ENCODE results near the gene CARS2. TPM values are rescaled to one million over a fixed set of nuclear protein-coding genes. Genes with fewer than 3 reads are reported as not detected.

CARS2 gene
- total RNA-seq, 2 experiments from 2014 or later = 45.0 to 47.3 TPM

DNA sequence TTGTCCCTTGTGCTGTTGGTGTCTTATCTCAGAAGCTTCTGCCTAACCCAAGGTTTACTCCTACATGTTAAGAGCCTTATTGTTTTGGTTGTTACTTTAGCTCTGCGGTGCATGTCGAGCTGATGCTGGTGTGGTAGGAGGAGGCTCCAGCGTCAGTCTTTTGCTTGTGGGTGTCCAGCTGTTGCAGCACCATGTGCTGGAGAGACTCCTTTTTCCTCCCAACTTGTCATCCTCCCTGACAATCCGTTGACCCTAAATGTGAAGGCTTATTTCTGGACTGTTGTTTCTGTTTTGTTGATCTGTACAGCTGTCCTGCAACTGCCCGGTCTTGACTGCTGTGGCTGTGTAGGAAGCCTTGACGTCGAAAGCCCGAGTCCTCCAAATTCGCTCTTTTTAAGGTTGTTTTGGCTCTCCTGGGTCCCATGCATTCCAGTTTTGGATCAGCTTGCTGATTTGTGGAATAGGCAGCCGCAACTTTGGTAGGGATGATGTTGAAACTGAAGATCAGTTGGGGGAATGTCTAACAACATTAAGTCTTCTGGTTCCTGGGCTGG is 75.3 kb downstream of the CARS2 start:
- no peak for DNase-seq (ENCODE audit: low spot score)
- Histone ChIP-seq H3K36me3 (ENCODE audit: insufficient read depth, low read length) (peaks cover 23% of the 10 kb centered on the region; the same call in 1 of the 2 replicates), H3K79me2 (ENCODE audit: insufficient read depth, low read depth, low read length) (no peaks in the 10 kb centered on the region), H3K9me2 (ENCODE audit: insufficient read depth, low read length) (no peaks in the 10 kb centered on the region), H3K4me3 (ENCODE audit: low read depth, low read length, poor library complexity, severe bottlenecking) (no peak overlapping the region), H3K27ac (ENCODE audit: low read depth, low read length, poor library complexity, severe bottlenecking) (no peak overlapping the region), H2AFZ (ENCODE audit: low read length) (no peak overlapping the region), H4K20me1 (ENCODE audit: insufficient read depth, low read length) (no peaks in the 10 kb centered on the region), H3K4me1 (ENCODE audit: insufficient read depth, low read length, poor library complexity, severe bottlenecking) (no peaks in the 10 kb centered on the region), H3K9me3 (ENCODE audit: low read length) (no peaks in the 10 kb centered on the region), H3K4me2 (ENCODE audit: low read length) (no peak overlapping the region)
- intact Hi-C loops (cut with micrococcal nuclease; ENCODE audit: unreplicated experiment) = no loop called here
- BruUV-seq (replicated peaks) = no TSS peak
- no peak for TF ChIP-seq EZH2phosphoT487 (IDR thresholded peaks at IDR 0.05; ENCODE audit: borderline replicate concordance, low read depth, low read length)
- TF ChIP-seq, protein P1, sequence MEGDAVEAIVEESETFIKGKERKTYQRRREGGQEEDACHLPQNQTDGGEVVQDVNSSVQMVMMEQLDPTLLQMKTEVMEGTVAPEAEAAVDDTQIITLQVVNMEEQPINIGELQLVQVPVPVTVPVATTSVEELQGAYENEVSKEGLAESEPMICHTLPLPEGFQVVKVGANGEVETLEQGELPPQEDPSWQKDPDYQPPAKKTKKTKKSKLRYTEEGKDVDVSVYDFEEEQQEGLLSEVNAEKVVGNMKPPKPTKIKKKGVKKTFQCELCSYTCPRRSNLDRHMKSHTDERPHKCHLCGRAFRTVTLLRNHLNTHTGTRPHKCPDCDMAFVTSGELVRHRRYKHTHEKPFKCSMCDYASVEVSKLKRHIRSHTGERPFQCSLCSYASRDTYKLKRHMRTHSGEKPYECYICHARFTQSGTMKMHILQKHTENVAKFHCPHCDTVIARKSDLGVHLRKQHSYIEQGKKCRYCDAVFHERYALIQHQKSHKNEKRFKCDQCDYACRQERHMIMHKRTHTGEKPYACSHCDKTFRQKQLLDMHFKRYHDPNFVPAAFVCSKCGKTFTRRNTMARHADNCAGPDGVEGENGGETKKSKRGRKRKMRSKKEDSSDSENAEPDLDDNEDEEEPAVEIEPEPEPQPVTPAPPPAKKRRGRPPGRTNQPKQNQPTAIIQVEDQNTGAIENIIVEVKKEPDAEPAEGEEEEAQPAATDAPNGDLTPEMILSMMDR (conservative IDR thresholded peaks at IDR 0.05; ENCODE audit: low read length) = no peak
- ChIA-PET POLR2A (no interaction called here), CTCF (ENCODE audit: unreplicated experiment) (no interaction called here)

DNA sequence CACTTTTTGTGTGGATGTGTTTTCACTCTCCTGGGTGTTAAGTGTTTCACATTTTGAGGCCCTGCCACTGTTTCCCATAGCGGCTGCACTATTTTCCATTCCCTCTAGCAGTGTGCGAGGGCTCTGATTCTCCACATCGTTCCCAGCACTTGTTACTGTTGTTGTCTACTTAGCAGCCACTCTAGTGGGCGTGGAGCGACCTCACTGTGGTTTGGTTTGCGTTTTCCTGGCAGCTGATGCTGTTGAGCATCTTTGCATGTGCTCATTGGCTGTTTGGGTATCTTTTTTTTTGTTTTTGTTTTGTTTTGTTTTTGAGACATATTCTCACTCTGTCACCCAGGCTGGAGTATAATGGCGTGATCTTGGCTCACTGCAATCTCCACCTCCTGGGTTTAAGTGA is 76.2 kb downstream of the CARS2 start:
- no peaks in the 10 kb centered on the region for H3K9me2 ChIP-seq (ENCODE audit: insufficient read depth, low read length)
- intact Hi-C loops (cut with micrococcal nuclease; ENCODE audit: unreplicated experiment) = no loop called here
- TF ChIP-seq, protein P1 (conservative IDR thresholded peaks at IDR 0.05; ENCODE audit: low read length) = no peak
- no peak for TF ChIP-seq EZH2phosphoT487 (IDR thresholded peaks at IDR 0.05; ENCODE audit: borderline replicate concordance, low read depth, low read length)
- H3K9me3 ChIP-seq (ENCODE audit: low read length) = no peaks in the 10 kb centered on the region
- H3K4me3 ChIP-seq (ENCODE audit: low read depth, low read length, poor library complexity, severe bottlenecking) = no peak overlapping the region
- no peak overlapping the region for H2AFZ ChIP-seq (ENCODE audit: low read length)
- H3K4me1 ChIP-seq (ENCODE audit: insufficient read depth, low read length, poor library complexity, severe bottlenecking) = no peaks in the 10 kb centered on the region
- H4K20me1 ChIP-seq (ENCODE audit: insufficient read depth, low read length) = no peaks in the 10 kb centered on the region
- BruUV-seq (replicated peaks) = no TSS peak
- H3K4me2 ChIP-seq (ENCODE audit: low read length) = no peak overlapping the region
- H3K79me2 ChIP-seq (ENCODE audit: insufficient read depth, low read depth, low read length) = no peaks in the 10 kb centered on the region
- ChIA-PET POLR2A (no interaction called here), CTCF (ENCODE audit: unreplicated experiment) (no interaction called here)
- peaks cover 16% of the 10 kb centered on the region; the same call in 1 of the 2 replicates for H3K36me3 ChIP-seq (ENCODE audit: insufficient read depth, low read length)
- H3K27ac ChIP-seq (ENCODE audit: low read depth, low read length, poor library complexity, severe bottlenecking) = no peak overlapping the region
- no peak for DNase-seq (ENCODE audit: low spot score)

DNA sequence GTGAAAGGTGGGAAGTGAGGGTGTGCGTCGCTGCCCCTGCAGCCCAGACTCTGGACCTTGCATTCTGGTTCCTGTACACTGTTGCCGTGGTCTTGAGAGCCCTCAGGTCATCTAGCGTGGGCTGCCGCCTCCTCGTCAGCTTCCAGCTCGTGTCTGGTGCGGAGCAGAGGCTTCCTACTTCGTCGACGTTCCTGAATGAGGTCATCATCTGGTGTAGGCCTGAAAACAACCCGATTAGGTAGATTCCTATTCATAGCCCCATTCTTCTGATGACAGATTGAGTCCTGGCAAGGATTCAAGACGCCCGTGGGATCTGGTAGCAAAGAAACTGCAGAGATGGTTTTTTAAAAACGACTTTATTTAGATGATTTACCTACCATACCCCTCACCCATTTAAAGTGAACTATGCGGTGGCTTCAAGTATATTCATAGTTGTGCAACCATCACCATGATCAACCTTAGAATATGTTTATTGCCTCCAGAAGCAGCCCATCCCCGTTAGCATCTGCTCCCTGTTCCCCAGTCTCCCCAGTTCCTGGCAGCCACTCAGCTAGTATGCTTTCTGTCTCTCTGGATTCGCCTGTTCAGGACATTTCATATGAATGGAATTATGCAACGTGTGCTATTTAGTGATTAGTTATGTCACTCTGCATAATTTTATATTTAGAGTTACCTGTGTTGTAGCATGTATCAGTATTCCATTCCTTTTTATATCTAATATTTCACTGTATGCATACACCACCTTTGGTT is 76.8 kb downstream of the CARS2 start:
- Histone ChIP-seq H3K4me3 (ENCODE audit: low read depth, low read length, poor library complexity, severe bottlenecking) (no peak overlapping the region), H3K9me2 (ENCODE audit: insufficient read depth, low read length) (no peaks in the 10 kb centered on the region), H3K4me1 (ENCODE audit: insufficient read depth, low read length, poor library complexity, severe bottlenecking) (no peaks in the 10 kb centered on the region), H4K20me1 (ENCODE audit: insufficient read depth, low read length) (no peaks in the 10 kb centered on the region), H3K9me3 (ENCODE audit: low read length) (no peaks in the 10 kb centered on the region), H3K27ac (ENCODE audit: low read depth, low read length, poor library complexity, severe bottlenecking) (no peak overlapping the region), H3K4me2 (ENCODE audit: low read length) (no peak overlapping the region), H3K36me3 (ENCODE audit: insufficient read depth, low read length) (peaks cover 16% of the 10 kb centered on the region; the same call in 1 of the 2 replicates), H3K79me2 (ENCODE audit: insufficient read depth, low read depth, low read length) (no peaks in the 10 kb centered on the region), H2AFZ (ENCODE audit: low read length) (no peak overlapping the region)
- ChIA-PET POLR2A (no interaction called here), CTCF (ENCODE audit: unreplicated experiment) (no interaction called here)
- no peak for DNase-seq (ENCODE audit: low spot score)
- intact Hi-C loops (cut with micrococcal nuclease; ENCODE audit: unreplicated experiment) = no loop called here
- BruUV-seq (replicated peaks) = no TSS peak
- TF ChIP-seq, protein P1 (conservative IDR thresholded peaks at IDR 0.05; ENCODE audit: low read length) = no peak
- TF ChIP-seq EZH2phosphoT487 (IDR thresholded peaks at IDR 0.05; ENCODE audit: borderline replicate concordance, low read depth, low read length) = no peak

All from OCI-LY7 (cell line).